ENCODE data around the gene TFDP3. TPM values are rescaled to one million over a fixed set of nuclear protein-coding genes. Genes with fewer than 3 reads are reported as not detected.

TFDP3 gene
- total and polyA plus RNA-seq, 2 of the 13 experiments (the other 11 are each of a cell fraction or from before 2014, with no cell fraction given): not detected

DNA sequence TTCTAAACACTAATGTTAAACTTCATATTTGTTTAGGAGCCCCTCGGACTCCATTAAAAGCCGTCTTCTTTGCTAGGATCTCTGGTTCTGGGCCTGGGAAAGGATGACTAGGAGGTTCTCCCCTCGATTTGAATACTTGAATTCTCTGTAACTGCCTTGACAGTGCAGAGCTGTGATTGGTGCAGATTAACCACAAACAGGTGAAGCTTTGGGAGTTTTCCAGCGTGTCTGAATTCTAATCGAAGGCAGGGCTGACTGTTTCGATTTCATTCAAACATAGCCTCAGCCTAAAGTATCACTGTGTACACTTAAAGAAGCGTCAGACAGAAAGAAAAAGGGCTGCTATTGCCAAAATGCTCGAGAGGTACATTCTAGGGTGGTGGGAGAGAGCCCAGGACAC is 29.0 kb downstream of the TFDP3 start (continued):
- TF ChIP-seq, protein P1, sequence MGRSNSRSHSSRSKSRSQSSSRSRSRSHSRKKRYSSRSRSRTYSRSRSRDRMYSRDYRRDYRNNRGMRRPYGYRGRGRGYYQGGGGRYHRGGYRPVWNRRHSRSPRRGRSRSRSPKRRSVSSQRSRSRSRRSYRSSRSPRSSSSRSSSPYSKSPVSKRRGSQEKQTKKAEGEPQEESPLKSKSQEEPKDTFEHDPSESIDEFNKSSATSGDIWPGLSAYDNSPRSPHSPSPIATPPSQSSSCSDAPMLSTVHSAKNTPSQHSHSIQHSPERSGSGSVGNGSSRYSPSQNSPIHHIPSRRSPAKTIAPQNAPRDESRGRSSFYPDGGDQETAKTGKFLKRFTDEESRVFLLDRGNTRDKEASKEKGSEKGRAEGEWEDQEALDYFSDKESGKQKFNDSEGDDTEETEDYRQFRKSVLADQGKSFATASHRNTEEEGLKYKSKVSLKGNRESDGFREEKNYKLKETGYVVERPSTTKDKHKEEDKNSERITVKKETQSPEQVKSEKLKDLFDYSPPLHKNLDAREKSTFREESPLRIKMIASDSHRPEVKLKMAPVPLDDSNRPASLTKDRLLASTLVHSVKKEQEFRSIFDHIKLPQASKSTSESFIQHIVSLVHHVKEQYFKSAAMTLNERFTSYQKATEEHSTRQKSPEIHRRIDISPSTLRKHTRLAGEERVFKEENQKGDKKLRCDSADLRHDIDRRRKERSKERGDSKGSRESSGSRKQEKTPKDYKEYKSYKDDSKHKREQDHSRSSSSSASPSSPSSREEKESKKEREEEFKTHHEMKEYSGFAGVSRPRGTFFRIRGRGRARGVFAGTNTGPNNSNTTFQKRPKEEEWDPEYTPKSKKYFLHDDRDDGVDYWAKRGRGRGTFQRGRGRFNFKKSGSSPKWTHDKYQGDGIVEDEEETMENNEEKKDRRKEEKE (IDR thresholded peaks at IDR 0.05): no peak
- TF ChIP-seq, protein P2, sequence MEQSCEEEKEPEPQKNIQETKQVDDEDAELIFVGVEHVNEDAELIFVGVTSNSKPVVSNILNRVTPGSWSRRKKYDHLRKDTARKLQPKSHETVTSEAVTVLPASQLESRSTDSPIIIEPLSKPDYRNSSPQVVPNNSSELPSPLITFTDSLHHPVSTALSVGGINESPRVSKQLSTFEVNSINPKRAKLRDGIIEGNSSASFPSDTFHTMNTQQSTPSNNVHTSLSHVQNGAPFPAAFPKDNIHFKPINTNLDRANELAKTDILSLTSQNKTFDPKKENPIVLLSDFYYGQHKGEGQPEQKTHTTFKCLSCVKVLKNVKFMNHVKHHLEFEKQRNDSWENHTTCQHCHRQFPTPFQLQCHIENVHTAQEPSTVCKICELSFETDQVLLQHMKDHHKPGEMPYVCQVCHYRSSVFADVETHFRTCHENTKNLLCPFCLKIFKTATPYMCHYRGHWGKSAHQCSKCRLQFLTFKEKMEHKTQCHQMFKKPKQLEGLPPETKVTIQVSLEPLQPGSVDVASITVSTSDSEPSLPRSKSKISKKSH (CRISPR knock-in tag; IDR thresholded peaks at IDR 0.05; ENCODE audit: borderline replicate concordance): no peak
- TF ChIP-seq ZNF737 (CRISPR knock-in tag; IDR thresholded peaks at IDR 0.05; ENCODE audit: borderline replicate concordance) (no peak), ZNF660 (CRISPR knock-in tag; IDR thresholded peaks at IDR 0.05; ENCODE audit: borderline replicate concordance, low read depth) (no peak), ZNF468 (CRISPR knock-in tag; IDR thresholded peaks at IDR 0.05) (no peak)
- TF ChIP-seq, protein P3, sequence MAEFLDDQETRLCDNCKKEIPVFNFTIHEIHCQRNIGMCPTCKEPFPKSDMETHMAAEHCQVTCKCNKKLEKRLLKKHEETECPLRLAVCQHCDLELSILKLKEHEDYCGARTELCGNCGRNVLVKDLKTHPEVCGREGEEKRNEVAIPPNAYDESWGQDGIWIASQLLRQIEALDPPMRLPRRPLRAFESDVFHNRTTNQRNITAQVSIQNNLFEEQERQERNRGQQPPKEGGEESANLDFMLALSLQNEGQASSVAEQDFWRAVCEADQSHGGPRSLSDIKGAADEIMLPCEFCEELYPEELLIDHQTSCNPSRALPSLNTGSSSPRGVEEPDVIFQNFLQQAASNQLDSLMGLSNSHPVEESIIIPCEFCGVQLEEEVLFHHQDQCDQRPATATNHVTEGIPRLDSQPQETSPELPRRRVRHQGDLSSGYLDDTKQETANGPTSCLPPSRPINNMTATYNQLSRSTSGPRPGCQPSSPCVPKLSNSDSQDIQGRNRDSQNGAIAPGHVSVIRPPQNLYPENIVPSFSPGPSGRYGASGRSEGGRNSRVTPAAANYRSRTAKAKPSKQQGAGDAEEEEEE (CRISPR knock-in tag; IDR thresholded peaks at IDR 0.05; ENCODE audit: borderline replicate concordance): no peak

DNA sequence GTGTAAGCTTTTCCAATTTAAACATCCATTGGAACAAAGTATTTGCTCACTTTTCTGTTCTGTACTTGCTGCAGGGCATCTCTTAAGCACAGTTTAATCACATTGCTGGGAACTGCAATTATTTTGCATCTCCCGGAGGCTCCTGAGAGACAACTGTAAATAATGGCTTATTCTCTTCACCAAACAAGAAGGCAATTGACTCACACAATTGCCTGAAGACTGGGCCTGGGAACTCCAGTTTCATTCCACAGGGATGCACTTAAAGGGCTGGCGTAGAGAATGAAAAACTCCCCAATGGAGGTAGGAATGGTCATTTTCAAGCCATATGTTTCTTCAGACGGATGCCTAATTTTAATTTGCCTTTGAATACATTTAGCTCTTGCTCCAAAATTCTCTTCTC is 29.5 kb downstream of the TFDP3 start:
- FAIRE-seq: no peak
- Histone ChIP-seq H3K9ac (ENCODE audit: insufficient read depth, low read depth, low read length) (no peak overlapping the region), H3K27me3 (ENCODE audit: control insufficient read depth in 1 of 2, insufficient read depth in 2 of 2, low read length in 2 of 2) (no peaks in the 10 kb centered on the region), H3K79me2 (ENCODE audit: insufficient read depth, low read length) (no peaks in the 10 kb centered on the region), H4K20me1 (ENCODE audit: insufficient read depth, low read length) (no peaks in the 10 kb centered on the region), H3K36me3 (replicated peaks in 1 of 2; ENCODE audit: control insufficient read depth in 1 of 2, insufficient read depth in 2 of 2, low read length in 2 of 2) (no peaks in the 10 kb centered on the region), H2AFZ (ENCODE audit: low read length) (no peak overlapping the region), H3K4me3 (replicated peaks in 1 of 3; ENCODE audit: insufficient read depth in 1 of 3, low read depth in 2 of 3, low read length in 3 of 3) (no peak overlapping the region), H3K9me3 (ENCODE audit: low read length) (no peaks in the 10 kb centered on the region), H3K4me1 (ENCODE audit: insufficient read depth, low read length) (peaks cover 20% of the 10 kb centered on the region), H3K4me2 (ENCODE audit: low read depth, low read length) (no peak overlapping the region), H3K27ac (ENCODE audit: extremely low read length, insufficient read depth, low read length) (no peak overlapping the region)
- CTCF ChIA-PET (ENCODE audit: low intra/inter-chr PET ratio, low total read pairs): no interaction called here
- POLR2A ChIA-PET: no interaction called here
- WGBS (ENCODE audit: low lambda C conversion rate): 63% methylated on average over 3 of the region's 3 CpGs
- DNase-seq (ENCODE audit: low spot score): no peak
- ATAC-seq: no peak
- no TSS peak for BruUV-seq (replicated peaks)
- intact Hi-C loops (cut with micrococcal nuclease; ENCODE audit: unreplicated experiment): no loop called here
- in situ Hi-C loops (cut with HindIII; ENCODE audit: extremely low pct_ligation_motif_present, low pct_unique_long_range_greater_than_20kb): loop anchor here (25.0 kb wide), 1 partner anchor 451 kb away; no protein-coding TSS in a partner anchor
- no peak for TF ChIP-seq PITX1 (CRISPR knock-in tag; IDR thresholded peaks at IDR 0.05)
- TF ChIP-seq, protein P4, sequence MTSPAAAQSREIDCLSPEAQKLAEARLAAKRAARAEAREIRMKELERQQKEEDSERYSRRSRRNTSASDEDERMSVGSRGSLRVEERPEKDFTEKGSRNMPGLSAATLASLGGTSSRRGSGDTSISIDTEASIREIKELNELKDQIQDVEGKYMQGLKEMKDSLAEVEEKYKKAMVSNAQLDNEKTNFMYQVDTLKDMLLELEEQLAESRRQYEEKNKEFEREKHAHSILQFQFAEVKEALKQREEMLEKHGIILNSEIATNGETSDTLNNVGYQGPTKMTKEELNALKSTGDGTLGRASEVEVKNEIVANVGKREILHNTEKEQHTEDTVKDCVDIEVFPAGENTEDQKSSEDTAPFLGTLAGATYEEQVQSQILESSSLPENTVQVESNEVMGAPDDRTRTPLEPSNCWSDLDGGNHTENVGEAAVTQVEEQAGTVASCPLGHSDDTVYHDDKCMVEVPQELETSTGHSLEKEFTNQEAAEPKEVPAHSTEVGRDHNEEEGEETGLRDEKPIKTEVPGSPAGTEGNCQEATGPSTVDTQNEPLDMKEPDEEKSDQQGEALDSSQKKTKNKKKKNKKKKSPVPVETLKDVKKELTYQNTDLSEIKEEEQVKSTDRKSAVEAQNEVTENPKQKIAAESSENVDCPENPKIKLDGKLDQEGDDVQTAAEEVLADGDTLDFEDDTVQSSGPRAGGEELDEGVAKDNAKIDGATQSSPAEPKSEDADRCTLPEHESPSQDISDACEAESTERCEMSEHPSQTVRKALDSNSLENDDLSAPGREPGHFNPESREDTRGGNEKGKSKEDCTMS (CRISPR knock-in tag; conservative IDR thresholded peaks at IDR 0.05): no peak
- TF ChIP-seq, protein P5, sequence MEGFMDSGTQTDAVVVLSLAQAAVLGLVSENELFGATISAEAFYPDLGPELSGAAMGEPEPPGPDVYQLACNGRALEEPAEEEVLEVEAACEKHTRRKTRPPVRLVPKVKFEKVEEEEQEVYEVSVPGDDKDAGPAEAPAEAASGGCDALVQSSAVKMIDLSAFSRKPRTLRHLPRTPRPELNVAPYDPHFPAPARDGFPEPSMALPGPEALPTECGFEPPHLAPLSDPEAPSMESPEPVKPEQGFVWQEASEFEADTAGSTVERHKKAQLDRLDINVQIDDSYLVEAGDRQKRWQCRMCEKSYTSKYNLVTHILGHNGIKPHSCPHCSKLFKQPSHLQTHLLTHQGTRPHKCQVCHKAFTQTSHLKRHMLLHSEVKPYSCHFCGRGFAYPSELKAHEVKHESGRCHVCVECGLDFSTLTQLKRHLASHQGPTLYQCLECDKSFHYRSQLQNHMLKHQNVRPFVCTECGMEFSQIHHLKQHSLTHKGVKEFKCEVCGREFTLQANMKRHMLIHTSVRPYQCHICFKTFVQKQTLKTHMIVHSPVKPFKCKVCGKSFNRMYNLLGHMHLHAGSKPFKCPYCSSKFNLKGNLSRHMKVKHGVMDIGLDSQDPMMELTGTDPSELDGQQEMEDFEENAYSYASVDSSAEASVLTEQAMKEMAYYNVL (CRISPR knock-in tag; IDR thresholded peaks at IDR 0.05; ENCODE audit: borderline replicate concordance): no peak
- no peak for TF ChIP-seq SPEN (CRISPR knock-in tag; IDR thresholded peaks at IDR 0.05; ENCODE audit: low read depth)
- no peak for TF ChIP-seq CBX1 (IDR thresholded peaks at IDR 0.05; ENCODE audit: low read depth)
- no peak for TF ChIP-seq ZFP37 (CRISPR knock-in tag; IDR thresholded peaks at IDR 0.05; ENCODE audit: borderline replicate concordance)

All from HepG2 (cell line).